ENCODE measurements around the gene COL6A3. TPM values are rescaled to one million over a fixed set of nuclear protein-coding genes. Genes with fewer than 3 reads are reported as not detected.

COL6A3 gene
- total RNA-seq, 1 experiment from 2014 or later: 0.81 TPM

DNA sequence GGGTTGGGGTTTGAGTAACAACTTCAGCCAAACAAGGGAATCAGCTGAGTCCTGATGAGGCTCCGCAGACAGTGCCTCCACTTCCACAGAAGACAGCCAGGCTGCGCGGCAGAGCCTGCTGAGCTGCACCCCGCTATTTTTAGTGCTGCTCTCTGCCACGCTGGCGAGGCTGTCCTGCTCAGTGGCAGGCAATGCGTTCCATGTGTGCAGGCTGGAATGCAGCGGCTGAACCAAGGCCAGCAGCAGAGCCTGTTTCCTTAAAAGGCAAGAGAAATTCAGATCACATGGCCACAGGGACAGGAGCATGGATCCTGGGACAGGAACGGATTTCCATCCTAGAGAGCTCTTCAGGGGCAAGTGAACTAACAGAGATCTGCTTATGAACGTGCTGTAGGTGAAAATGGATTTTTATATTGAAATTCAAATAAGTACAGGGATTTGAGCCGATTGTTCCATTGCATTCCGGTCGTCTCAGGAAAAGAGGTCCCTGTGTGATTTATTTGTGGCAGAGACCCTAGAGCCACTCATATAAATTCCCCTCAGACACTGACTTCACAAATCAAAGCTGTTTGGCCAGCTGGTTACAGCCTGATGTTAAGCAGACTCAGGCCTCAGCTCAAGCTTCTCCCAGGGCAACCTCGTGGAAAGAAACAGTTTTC is 98.7 kb downstream of the COL6A3 start:
- Histone ChIP-seq H4K91ac (ENCODE audit: insufficient read length, low read depth, low read length) (no peak overlapping the region), H2BK5ac (ENCODE audit: insufficient read length, low read length) (no peak overlapping the region), H2BK120ac (ENCODE audit: low read depth, low read length, poor library complexity, severe bottlenecking) (peak overlapping the region; percentile 26), H2AFZ (ENCODE audit: low read length) (no peak overlapping the region), H3K27me3 (ENCODE audit: insufficient read depth, low read length) (no peaks in the 10 kb centered on the region), H3K23me2 (ENCODE audit: insufficient read length, low read depth, low read length, poor library complexity, severe bottlenecking) (no peaks in the 10 kb centered on the region), H3K4me1 (ENCODE audit: insufficient read depth, low read length) (no peaks in the 10 kb centered on the region; the same call in 1 of the 2 replicates), H3K14ac (ENCODE audit: insufficient read depth, low read length) (no peak overlapping the region), H3K9ac (ENCODE audit: extremely low read depth, insufficient read length, low read length) (no peak overlapping the region), H3K9me3 (ENCODE audit: control insufficient read depth, low read depth, low read length) (no peaks in the 10 kb centered on the region), H3K18ac (ENCODE audit: insufficient read length, low read depth, low read length) (no peak overlapping the region), H4K8ac (replicated peaks; ENCODE audit: insufficient read length, low read depth, low read length) (no peak overlapping the region), H2AK5ac (ENCODE audit: insufficient read length, low read length) (no peak overlapping the region), H3T11ph (ENCODE audit: low read length) (no peak overlapping the region), H4K20me1 (ENCODE audit: control insufficient read depth, insufficient read depth, insufficient read length) (no peaks in the 10 kb centered on the region), H4K5ac (ENCODE audit: insufficient read length, low read depth, low read length) (no peak overlapping the region), H2BK20ac (ENCODE audit: low read depth, low read length, poor library complexity, severe bottlenecking) (no peak overlapping the region), H2BK15ac (ENCODE audit: low read depth, low read length) (no peak overlapping the region), H3K56ac (ENCODE audit: insufficient read length, low read depth, low read length) (no peak overlapping the region), H3K79me1 (ENCODE audit: insufficient read depth, low read depth, low read length, poor library complexity, severe bottlenecking) (no peaks in the 10 kb centered on the region), H2BK12ac (ENCODE audit: insufficient read length, low read depth, low read length) (no peak overlapping the region), H3K4me2 (ENCODE audit: insufficient read depth, insufficient read length, low read length) (no peak overlapping the region), H3K79me2 (ENCODE audit: insufficient read depth, low read length) (no peaks in the 10 kb centered on the region), H3K23ac (ENCODE audit: insufficient read length, low read depth, low read length) (no peak overlapping the region), H3K4ac (ENCODE audit: low read depth, low read length) (no peak overlapping the region), H3K27ac (ENCODE audit: insufficient read length, low read depth, low read length) (no peak overlapping the region)
- 0 out of 7 replicates have a peak overlapping the region, but pooled peaks of 1 of the 3 experiments have one; percentile 6 for H3K27ac Mint-ChIP-seq
- TF ChIP-seq, protein P1, sequence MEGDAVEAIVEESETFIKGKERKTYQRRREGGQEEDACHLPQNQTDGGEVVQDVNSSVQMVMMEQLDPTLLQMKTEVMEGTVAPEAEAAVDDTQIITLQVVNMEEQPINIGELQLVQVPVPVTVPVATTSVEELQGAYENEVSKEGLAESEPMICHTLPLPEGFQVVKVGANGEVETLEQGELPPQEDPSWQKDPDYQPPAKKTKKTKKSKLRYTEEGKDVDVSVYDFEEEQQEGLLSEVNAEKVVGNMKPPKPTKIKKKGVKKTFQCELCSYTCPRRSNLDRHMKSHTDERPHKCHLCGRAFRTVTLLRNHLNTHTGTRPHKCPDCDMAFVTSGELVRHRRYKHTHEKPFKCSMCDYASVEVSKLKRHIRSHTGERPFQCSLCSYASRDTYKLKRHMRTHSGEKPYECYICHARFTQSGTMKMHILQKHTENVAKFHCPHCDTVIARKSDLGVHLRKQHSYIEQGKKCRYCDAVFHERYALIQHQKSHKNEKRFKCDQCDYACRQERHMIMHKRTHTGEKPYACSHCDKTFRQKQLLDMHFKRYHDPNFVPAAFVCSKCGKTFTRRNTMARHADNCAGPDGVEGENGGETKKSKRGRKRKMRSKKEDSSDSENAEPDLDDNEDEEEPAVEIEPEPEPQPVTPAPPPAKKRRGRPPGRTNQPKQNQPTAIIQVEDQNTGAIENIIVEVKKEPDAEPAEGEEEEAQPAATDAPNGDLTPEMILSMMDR (conservative IDR thresholded peaks at IDR 0.05): no peak
- H3K4me3 Mint-ChIP-seq: no peak overlapping the region
- H3K27me3 Mint-ChIP-seq (ENCODE audit: low read depth): peaks cover 22% of the 10 kb centered on the region
- H3K36me3 Mint-ChIP-seq (ENCODE audit: insufficient read depth in 1 of 3, low read depth in 3 of 3): no peaks in the 10 kb centered on the region
- H3K4me1 Mint-ChIP-seq: peaks cover 4 to 6% of the 10 kb centered on the region in 2 experiments
- no CpG with 5 or more reads among the region's 14 CpGs for WGBS (ENCODE audit: extremely low coverage, insufficient read length, low lambda C conversion rate)
- H3K9me3 Mint-ChIP-seq: no peaks in the 10 kb centered on the region
- DNase-seq: no peak

Data from H9 (cell line).